Skin epidermis (tissue), 12 donors: ENCODE results near the gene SUV39H2.
"Not testable (repeated sequence)": the region's sequence is repeated elsewhere in the genome, so short reads cannot be mapped to it uniquely, and the experiment has no call there.

Experiments
- H3K27ac ChIP-seq, 21 experiments: fragments of 200-600 bp; sonication (generic) in 11 of 21; one replicate each; pipeline ENCODE4 v1.5.0; 2020; ENCODE audit warnings: mild to moderate bottlenecking in 3 of 21, inconsistent platforms in 2 of 21, moderate library complexity in 2 of 21
- H3K4me3 ChIP-seq, 7 experiments: fragments of 200-600 bp; sonication (generic) in 2 of 7; one replicate each; pipeline ENCODE4 v1.5.0; 2020; ENCODE audit warnings: inconsistent platforms in 2 of 7, mild to moderate bottlenecking in 2 of 7, moderate library complexity in 1 of 7

Gene SUV39H2

DNA sequence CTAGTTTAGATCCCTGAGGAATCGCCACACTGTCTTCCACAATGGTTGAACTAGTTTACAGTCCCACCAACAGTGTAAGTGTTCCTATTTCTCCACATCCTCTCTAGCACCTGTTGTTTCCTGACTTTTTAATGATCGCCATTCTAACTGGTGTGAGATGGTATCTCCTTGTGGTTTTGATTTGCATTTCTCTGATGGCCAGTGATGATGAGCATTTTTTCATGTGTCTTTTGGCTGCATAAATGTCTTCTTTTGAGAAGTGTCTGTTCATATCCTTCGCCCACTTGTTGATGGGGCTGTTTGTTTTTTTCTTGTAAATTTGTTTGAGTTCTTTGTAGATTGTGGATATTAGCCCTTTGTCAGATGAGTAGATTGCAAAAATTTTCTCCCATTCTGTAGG lies 13.8 kb upstream of the SUV39H2 start:
- not testable (repeated sequence) for H3K4me3 ChIP-seq, H3K27ac ChIP-seq

DNA sequence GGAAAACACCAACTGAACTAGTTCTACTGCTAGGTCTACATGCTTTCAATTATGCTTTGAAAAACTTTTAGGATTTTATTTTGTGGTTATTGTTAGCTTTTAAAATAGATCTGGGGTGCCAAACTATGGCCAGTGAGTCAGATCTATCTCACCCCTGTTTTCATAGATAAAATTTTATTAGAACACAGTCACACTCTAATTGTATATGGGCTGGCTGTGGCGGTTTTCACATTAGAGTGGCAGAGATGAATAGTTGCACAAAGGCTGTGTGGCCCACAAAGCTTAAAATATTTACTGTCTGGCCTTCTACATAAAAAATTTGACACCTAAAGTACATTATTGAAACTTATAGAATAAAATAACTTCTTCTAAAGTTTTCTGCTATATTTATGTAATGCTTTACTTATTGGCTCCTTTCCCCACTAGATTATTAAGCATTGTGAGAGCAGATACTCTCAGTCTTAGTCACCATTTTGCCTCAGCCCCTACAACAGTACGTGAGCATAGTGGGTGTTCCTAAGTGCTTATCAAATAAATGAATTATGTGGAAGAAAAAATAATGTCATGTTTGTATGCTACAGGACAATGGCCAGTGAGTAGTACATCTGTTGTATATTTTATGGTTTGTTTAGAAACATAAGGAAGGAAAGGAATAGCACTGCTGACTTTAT lies 5.4 kb upstream of the SUV39H2 start:
- no peak overlapping the region for H3K4me3 ChIP-seq
- peak overlapping the region in 1 of 21 experiments; percentile 16 for H3K27ac ChIP-seq

DNA sequence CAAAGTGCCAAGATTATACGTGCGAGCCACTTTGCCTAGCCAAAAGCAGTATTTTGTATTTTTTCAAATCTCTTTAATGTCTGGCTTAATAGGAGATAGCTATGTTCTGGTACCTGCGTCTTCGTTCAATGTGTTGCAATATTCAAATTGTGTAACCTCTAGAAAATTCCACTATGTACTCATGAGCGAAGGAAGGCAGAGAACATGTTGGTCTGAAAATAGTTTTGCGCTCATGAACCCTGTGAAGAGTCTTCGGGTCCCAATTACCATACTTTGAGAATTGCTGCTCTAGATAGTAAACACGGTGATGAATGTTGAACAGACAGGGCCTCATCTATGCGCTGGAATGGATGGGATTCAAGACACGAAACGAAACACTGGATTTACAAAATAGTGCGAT lies 2.7 kb upstream of the SUV39H2 start:
- no peak overlapping the region for H3K27ac ChIP-seq
- no peak overlapping the region for H3K4me3 ChIP-seq

DNA sequence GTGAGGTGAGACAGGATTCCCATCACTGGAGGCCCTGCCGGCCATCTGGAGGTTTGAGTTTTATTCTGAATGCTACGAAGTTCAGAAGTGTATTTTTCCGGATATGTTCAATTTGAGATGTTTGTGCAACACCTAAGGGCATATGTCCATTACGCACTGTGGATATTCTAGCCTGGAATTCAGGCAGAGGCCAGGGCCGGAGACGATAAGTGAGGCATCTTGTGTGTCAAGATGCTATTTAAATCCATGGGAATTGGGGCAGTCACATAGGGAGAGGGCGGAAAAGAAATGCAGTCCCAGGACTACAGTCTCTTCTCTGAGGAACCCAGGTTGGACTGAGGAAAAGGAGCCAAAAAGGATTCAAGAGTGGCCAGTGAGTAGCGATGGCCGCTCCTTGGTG lies 1.9 kb upstream of the SUV39H2 start:
- Histone ChIP-seq H3K27ac (peak overlapping the region in 1 of 21 experiments; percentile 90), H3K4me3 (no peak overlapping the region)

DNA sequence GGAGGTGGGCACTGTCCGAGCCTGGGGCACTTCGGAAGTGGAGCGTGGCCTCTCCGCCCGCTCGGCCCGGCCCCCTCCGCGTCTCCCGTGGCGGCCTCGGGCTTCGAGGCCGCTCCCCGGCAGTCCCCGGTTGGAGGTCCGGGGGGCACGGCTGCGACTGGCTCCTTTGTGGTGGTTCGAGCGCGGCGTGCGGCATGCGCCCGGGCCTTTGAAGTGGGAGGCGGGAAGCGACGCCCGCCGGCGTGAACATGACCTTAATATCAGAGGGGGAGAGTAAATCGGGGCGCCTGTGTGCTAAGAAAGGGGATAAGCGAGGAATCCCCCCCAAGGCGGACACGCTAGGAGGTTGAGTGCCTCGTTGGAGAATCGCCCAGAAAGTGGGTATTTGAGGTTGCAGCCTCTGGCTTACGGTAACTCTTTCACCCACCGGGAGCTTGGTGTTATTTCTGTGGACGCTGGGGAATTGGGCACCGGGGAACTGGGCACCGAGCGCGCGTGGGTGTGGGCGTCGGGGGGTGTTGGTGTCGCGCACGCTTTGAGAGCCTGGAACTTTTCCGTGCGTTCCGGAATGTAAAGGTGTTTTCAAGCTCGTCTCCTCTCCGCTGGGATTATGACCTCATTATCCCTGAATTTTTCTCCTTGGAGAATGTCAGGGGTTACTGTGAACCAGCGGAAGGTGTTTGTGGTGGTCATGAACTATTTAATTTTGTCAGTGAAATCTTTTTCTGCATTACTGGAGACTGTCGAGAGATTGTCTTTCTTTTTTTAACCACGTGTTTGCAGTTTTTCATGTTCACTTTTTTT lies 660 bp downstream of the SUV39H2 start:
- peak overlapping the region in 20 of 21 experiments; percentile 52 to 96 (median 90) for H3K27ac ChIP-seq

DNA sequence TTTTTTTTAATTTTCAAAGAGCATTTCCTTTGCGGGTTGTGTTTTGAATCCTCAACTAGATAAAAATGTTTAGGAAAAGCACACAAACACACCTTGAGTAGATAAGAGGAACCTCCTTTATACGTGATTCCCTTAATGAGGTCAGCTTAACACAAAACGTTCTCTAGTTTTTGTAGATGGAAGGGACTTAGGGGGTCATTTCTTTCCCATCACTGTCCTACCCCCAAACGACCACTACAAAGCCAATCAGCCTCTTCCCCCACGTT lies 1.2 kb downstream of the SUV39H2 start:
- H3K27ac ChIP-seq, result peak overlapping the region in 2 of 21 experiments; percentile 71 to 90
- peak overlapping the region in 5 of 7 experiments; percentile 61 to 99 (median 95) for H3K4me3 ChIP-seq

More for the DNA sequence above, 660 bp downstream of the SUV39H2 start:
- peak overlapping the region; percentile 61 to 99 (median 94) for H3K4me3 ChIP-seq

DNA sequence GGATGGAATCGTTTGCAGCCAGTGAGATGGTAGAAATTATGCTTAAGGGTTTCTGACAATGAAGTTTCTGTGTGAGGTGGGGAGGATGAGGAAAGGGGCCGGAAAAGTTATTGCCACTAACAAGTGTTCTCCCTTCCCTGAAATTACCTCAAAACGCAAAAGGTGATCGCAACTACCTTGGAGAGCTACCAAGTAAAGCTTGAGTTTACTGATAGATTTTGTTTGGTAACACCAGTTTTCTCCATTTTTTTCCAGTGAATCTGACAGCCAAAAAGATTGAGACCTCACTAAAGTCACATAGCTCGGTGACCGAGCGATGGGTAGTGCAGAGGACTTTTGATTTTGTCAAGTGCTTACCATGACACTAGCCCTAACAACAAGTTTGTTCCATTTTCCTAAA lies 1.6 kb downstream of the SUV39H2 start:
- H3K4me3 ChIP-seq, result peak overlapping the region in 2 of 7 experiments; percentile 96 to 99
- no peak overlapping the region for H3K27ac ChIP-seq

DNA sequence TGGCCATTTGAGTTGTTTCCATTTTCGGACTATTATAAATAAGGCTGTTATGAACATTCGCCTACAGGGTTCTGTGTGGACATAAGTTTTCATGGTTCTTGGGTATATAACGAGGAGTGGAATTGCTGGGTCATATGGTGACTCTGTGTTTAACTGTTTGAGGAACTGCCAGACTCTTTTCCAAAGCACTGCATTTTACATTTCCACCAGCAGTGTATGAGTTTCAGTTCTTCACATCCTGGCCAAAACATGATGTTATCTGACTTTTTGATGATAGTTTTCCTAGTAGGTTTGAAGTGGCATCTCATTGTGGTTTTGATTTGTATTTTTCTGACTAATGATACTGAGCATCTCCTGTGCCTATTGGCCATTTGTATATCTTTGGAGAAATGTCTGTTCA lies 5.4 kb downstream of the SUV39H2 start:
- Histone ChIP-seq H3K4me3 (no peak overlapping the region), H3K27ac (no peak overlapping the region)

DNA sequence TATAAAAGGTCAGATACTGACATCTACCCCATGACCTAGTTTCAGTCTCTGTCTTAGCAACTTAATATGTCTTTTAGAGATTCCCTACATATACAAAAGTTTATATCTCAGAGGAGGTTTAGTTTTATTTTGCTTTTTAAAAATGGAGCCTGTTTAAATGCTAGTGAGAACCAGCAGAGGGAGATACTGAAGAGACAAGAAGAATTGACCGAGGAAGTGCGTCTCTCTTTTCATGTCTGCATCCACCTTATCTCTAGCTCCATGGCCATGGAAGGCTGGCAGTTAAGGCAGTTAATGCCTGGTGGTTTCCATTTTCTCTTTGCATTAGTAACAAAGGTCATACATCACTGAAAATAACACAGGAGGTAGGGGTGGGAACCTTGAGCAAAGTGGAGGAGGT lies 10.7 kb downstream of the SUV39H2 start:
- H3K4me3 ChIP-seq, result no peak overlapping the region
- H3K27ac ChIP-seq, result no peak overlapping the region

DNA sequence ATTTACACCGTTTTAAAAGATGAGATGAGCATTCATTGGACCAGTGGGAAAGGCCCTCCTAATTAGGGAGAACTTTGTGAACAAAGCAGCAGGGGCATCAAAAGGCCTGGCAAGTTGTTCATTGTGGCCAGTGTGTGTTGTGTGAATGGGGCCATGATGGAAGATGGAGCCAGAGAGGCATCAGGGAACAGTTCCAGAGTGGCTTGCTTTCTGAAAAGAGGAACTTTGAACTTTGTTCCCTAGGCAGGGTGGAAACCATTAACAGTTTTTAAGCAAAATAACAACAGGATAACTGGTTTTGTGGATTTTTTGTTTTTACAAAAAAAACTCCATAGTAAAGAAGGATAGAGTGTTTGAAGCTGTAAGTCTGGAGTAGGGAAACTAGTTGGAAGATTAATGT lies 12.5 kb downstream of the SUV39H2 start:
- Histone ChIP-seq H3K4me3 (no peak overlapping the region), H3K27ac (no peak overlapping the region)

DNA sequence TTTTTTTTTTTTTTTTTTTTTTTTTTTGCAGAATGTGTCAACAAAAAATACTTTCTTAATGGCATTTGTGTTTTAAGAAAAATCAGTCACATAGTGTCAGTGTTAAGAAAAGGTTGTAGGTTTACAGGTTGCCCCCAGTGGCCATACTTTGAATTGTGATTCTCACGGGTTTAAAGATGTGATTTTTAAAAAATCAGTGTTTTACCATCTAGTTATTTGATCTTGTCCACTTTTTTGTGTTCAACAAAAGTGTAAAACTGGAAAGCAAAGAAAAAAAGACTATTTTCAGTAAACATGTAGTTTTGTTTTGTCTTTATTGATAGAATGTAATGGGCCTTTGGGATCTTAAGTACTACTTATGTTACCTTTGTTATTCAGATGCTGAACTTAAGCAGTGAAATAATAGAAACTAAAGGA lies 25.7 kb downstream of the SUV39H2 start:
- no peak overlapping the region for H3K27ac ChIP-seq
- H3K4me3 ChIP-seq, result no peak overlapping the region

DNA sequence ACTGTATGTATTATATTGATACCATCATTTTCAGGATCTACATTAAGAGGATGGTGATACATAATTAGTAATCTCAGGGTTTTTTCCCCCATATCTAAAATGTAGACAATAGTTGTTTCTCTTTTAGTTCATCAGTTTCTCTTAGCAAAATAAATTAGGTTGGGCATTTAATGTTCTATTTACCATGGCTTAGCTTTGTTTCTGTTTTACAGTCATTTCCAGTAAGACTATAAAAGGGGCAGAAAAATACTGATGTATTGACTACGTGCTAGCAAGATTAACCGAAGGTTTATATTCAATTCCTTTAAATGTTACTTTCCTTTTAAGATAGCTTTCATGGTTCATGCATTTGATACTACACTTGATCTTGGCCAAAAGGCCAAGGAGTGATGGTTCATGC lies 26.2 kb downstream of the SUV39H2 start:
- Histone ChIP-seq H3K4me3 (no peak overlapping the region), H3K27ac (no peak overlapping the region)

DNA sequence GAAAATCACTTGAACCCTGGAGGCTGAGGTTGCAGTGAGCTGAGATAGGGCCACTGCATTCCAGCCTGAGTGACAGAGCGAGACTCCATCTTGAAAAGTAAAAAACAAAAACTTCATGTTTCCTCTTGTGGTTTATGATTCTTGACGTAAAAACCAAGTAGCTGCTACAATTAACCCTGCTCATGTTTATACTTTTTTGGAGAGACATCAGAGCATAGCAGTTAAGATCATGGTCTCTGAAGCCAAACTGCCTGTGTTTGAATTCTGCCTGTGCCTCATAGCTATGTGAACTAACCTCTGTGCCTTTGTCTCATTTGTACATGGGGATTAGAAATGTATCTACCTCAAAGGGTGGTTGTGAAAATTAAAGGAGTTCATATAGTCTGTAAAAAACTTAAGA lies 27.2 kb downstream of the SUV39H2 start:
- H3K27ac ChIP-seq, result no peak overlapping the region
- no peak overlapping the region for H3K4me3 ChIP-seq

DNA sequence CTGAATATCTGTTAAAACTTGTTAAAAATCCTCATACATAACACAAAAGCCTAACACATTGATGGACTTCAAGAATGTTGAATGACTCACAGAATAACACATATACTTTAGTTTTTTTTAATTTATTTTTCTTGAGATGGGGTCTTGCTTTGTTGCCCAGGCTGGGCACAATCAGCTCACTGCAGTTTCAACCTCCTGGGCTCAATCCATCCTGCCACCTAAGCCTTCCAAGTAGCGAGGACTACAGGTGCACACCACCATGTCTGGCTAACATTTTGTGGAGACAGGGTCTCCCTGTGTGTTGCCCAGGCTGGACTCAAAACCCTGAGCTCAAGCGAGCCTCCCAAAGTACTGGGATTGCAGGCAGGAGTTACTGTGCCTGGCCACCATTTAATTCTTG lies 28.1 kb downstream of the SUV39H2 start:
- no peak overlapping the region for H3K27ac ChIP-seq
- no peak overlapping the region for H3K4me3 ChIP-seq

DNA sequence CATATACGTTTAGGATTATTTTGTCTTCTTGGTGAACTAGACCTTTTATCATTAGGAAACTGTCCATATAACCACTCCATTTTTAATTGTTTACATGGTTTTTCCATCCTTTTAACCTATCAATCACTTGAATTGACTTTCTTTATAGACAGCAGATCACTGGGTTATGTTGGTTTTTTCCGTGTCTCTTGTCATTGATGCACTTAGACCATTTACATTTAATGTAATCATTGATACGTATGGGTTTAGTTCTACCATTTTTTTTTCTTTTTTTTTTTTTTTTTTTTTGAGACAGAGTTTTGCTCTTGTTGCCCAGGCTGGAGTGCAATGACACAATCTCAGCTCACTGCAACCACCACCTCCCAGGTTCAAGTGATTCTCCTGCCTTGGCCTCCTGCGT lies 28.9 kb downstream of the SUV39H2 start:
- H3K27ac ChIP-seq, result not testable (repeated sequence)

DNA sequence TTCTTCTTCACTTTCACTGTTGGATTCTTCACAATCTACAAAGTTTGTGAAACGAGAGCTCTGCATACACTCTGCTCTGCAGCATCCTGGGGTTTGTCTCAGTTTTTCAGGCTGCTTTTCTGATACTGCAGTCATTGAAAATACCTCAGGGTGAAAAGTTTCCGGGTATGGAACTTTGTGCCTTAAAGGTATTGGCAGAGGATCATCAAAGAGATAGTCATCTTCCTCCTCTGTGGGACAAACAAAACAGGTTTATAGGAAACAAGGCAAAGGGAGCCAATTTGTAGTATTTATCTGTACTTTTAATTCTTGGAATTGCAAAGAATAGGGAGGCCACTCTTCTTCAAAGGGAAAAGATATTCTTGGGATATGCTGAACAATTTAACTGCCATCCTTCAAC lies 30.4 kb downstream of the SUV39H2 start:
- Histone ChIP-seq H3K27ac (no peak overlapping the region), H3K4me3 (no peak overlapping the region)

More for the DNA sequence above, 28.9 kb downstream of the SUV39H2 start:
- H3K4me3 ChIP-seq, result not testable (repeated sequence)

DNA sequence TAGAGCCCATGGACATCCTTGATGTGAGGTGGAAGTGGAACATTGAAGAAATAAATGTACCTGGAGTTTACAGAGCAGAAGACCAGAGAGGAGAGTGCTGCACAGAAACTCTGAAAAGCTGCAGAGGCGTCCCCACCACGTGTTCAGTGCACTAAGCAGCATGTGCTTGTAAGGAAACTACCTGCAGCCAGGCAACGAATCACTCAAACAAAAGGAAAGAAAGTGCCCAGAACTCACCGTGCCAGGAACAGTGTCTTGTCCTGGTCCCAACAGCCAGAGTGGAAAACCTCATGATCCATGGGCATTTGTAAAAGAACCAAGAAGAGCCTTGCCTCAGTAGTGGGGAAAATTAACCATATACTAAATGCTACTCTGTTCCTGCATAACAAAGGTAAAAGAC lies 32.3 kb downstream of the SUV39H2 start:
- Histone ChIP-seq H3K4me3 (no peak overlapping the region), H3K27ac (no peak overlapping the region)

DNA sequence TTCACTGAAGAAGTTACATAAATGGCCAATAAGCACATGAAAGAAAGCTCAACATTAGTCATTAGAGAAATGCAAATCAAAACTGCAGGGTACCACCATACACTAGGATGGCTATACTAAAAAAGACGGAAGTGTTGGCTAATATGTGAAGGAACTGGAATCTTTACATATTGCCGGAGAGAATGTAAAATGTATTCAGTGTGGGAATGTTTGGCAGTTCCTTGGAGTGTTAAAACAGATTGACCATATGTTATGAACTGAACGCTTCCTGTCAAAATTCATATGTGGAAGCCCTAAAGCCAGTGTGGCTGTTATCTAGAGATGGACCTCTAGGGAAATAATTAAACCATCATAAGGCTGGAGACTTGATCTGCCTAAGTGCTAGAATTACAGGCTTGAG lies 33.1 kb downstream of the SUV39H2 start:
- Histone ChIP-seq H3K4me3 (no peak overlapping the region), H3K27ac (no peak overlapping the region)

DNA sequence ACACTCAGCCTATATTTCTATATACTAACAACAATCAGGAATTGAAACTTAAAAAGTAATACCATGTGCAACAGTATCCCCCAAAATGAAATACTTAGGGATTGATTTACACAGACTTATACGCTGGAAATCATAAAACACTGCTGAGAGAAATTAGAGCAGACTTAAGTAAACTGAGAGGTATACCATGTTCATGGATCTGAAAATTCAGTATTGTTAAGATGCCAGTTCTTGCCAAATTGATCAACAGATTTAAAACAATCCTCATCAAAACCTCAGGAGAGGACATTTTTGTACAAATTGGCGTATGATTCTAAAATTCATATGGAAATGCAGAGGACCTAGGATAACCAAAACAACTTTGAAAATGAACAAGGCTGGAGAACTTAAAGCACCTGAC lies 37.9 kb downstream of the SUV39H2 start:
- Histone ChIP-seq H3K4me3 (no peak overlapping the region), H3K27ac (no peak overlapping the region)

DNA sequence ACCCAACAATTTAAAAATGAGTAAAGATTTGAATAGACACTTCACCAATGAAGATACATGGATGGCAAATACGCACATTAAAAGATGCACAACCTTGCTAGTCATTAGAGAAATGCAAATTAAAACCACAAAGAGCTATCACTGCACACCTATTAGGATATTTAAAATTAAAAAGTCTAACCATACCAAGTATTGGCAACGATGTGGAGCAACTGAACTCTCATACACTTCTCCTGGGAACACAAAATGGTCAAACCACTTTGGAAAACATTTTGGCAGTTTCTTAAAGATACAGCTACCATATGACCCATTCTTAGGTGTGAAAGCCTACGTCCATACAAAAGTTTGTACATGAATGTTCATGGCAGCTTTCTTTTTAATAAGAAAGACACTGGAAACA lies 39.2 kb downstream of the SUV39H2 start:
- Histone ChIP-seq H3K4me3 (no peak overlapping the region), H3K27ac (no peak overlapping the region)

DNA sequence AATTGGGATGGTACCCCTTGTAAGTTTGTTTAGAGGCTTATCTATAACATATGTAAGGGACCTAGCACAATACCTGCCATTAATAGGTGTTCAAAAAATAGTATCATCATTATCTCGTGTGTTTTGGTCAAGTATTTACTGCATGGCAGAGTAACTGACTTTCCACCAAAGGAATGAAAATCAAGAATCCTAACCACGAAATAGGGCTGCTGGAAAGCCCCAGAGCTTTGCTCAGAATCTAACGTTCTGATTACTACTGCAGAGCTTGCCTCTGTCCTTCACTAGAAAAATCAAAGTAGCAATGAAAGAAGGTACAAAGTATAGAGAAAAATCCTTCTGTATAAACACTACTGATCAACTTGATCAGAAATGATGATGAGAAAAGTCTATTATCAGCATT lies 40.3 kb downstream of the SUV39H2 start:
- Histone ChIP-seq H3K27ac (no peak overlapping the region), H3K4me3 (no peak overlapping the region)

DNA sequence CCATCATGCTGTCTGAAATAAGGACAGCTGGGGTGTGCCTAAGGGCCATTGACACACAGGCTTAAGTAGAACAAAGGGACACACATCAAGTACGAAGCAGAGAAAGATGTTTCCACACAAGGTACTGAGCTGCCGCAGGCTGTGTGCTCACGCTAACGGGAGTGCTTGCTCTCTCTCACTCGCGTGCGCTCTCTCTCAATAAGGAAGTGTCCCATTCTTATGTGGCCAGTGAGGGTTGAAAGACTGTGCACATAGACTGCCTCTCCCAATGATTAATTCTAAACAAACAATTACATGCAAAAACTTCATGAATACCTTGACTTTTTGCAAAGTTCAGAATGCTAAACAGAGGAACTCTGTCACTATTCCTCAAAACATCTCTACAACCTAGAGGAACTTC lies 45.3 kb downstream of the SUV39H2 start:
- Histone ChIP-seq H3K4me3 (no peak overlapping the region), H3K27ac (no peak overlapping the region)
